GM12878 (cell line): Measurements from ENCODE around the gene RBMS1. TPM values are rescaled to one million over a fixed set of nuclear protein-coding genes. Genes with fewer than 3 reads are reported as not detected.

Experiments used
- ASH2L ChIP-seq: fragments of 300-600, 200-600 bp; sonication (generic); IDR thresholded peaks from 2 replicates; pipeline ENCODE4 v1.6.1; 2017; ENCODE audit warnings: low read depth, mild to moderate bottlenecking, borderline replicate concordance
- ETV6 ChIP-seq, 2 experiments: fragments of 450-650 bp in 1 of 2; IDR thresholded peaks in 1 of 2; conservative IDR thresholded peaks in 1 of 2; 2 replicates each; pipeline ENCODE4 v1.6.1; 2014; ENCODE audit warnings: antibody characterized with exemption in 1 of 2, borderline replicate concordance in 1 of 2, low read depth in 1 of 2, mild to moderate bottlenecking in 1 of 2, moderate library complexity in 1 of 2
- IRF5 ChIP-seq: fragments of 450-650 bp; IDR thresholded peaks from 2 replicates; pipeline ENCODE4 v1.6.1; 2017; ENCODE audit warnings: borderline replicate concordance
- MYC ChIP-seq: IDR thresholded peaks from 2 replicates; pipeline ENCODE4 v1.6.1; 2011; ENCODE audit warnings: mild to moderate bottlenecking, low read length, moderate library complexity, inconsistent platforms; ENCODE audit not compliant: insufficient read depth, insufficient replicate concordance, insufficient read length, severe bottlenecking
- NFIC ChIP-seq: IDR thresholded peaks from 2 replicates; pipeline ENCODE4 v1.6.1; 2012; ENCODE audit warnings: low read depth, mild to moderate bottlenecking, inconsistent platforms, low read length, moderate library complexity
- NFYB ChIP-seq: IDR thresholded peaks from 2 replicates; pipeline ENCODE4 v1.6.1; 2011; ENCODE audit warnings: low read depth, mild to moderate bottlenecking, low read length, improper control_type of control experiment, moderate library complexity; ENCODE audit not compliant: insufficient read depth
- ZNF592 ChIP-seq: fragments of 450-650 bp; IDR thresholded peaks from 2 replicates; pipeline ENCODE4 v1.6.1; 2017; ENCODE audit warnings: mild to moderate bottlenecking, moderate library complexity
- ZNF687 ChIP-seq: fragments of 450-650 bp; IDR thresholded peaks from 2 replicates; pipeline ENCODE4 v1.6.1; 2017; ENCODE audit warnings: mild to moderate bottlenecking, moderate library complexity
- polyA plus RNA-seq, 11 experiments: library from polyadenylated mRNA; depleted of rRNA in 4 of 11; unstranded in 6 of 11; stranded (reverse) in 5 of 11; fragments of >200 nt; fragmentation: Nextera tagmentation in 4 of 11; fragmentation: Illumina TruSeq in 1 of 11; extraction: Ambion mirVana in 4 of 11; extraction: Trizol in 1 of 11; gene quantifications; 1 replicate in 1 of 11; 2 replicates in 10 of 11; pipeline versions ENCODE4 v1.2.1 to v1.2.3, GENCODE V29; 2011 to 2016; ENCODE audit warnings: inconsistent platforms in 2 of 11, missing spikeins in 2 of 11, low read depth in 1 of 11
- total RNA-seq, 4 experiments: library from RNA; depleted of rRNA in 3 of 4; stranded (reverse); fragments of >200 nt in 3 of 4; fragmentation: Illumina TruSeq in 1 of 4; extraction: Trizol in 1 of 4; gene quantifications; 2 replicates each; pipeline versions ENCODE4 v1.2.1 to v1.2.3, GENCODE V29; 2013 to 2021

The RBMS1 gene
- total and polyA plus RNA-seq, 10 of the 15 experiments (the other 5 are each of a cell fraction or from before 2014, with no cell fraction given), result 0.04 to 0.31 (median 0.17) TPM; not detected in 1

GRCh38 chr2:160306985-160307384 lies 186.6 kb downstream of the RBMS1 start (continued):
- TF ChIP-seq ZNF592, result no peak
- no peak for TF ChIP-seq MYC
- no peak for TF ChIP-seq ETV6 (conservative IDR thresholded peaks at IDR 0.05 in 1 of 2, IDR thresholded peaks at IDR 0.05 in 1 of 2; ENCODE audit: borderline replicate concordance in 1 of 2, low read depth in 1 of 2)
- TF ChIP-seq NFYB, result no peak
- no peak for TF ChIP-seq IRF5
- no peak for TF ChIP-seq NFIC
- TF ChIP-seq ASH2L, result no peak
- TF ChIP-seq ZNF687, result no peak
